ENCODE measurements around the gene CCNYL1. TPM values are rescaled to one million over a fixed set of nuclear protein-coding genes. Genes with fewer than 3 reads are reported as not detected.
A peak's percentile ranks its signal among the peaks of the same experiment; 100 is the strongest.

Gene CCNYL1
- total RNA-seq, 8 experiments from 2014 or later = 6.0 to 67.1 (median 8.7) TPM

- in situ Hi-C loops (cut with MboI; ENCODE audit: low pct_unique_long_range_greater_than_20kb in 2 of 9, low sequenced_read_pairs in 9 of 9, unreplicated experiment in 9 of 9) = loop anchor here in 4 of 9 experiments (25.0 kb wide), 1 partner anchor 265 kb away; the partner anchor contains the start of gene PLEKHM3 (in 4 of the 4)
- Histone ChIP-seq H3K4me1 (replicated peaks in 1 of 2) (peaks cover 5 to 7% of the 10 kb centered on the region in 2 donors), H3K4me3 (no peak overlapping the region), H3K27ac (no peak overlapping the region)
- WGBS, 10 experiments = 0 to 61% (median 39%) methylated on average over 1 to 12 of the region's 13 CpGs
- ATAC-seq (replicated peaks in 6 of 8) = peak in 4 of 8 experiments; percentile 1 to 39 (median 7)
Observed at GRCh38 chr2:207772081-207772843, 60.8 kb downstream of the CCNYL1 start.

GRCh38 chr2:207772844-207773205, 61.4 kb downstream of the CCNYL1 start:
- WGBS, 10 experiments = 32 to 96% (median 79%) methylated on average over 2 to 8 of the region's 13 CpGs; no CpG with 5 or more reads in 2 of the 10 experiments
- no peak for ATAC-seq (replicated peaks in 6 of 8)
- H3K27ac ChIP-seq = no peak overlapping the region
- H3K4me3 ChIP-seq = no peak overlapping the region
- in situ Hi-C loops (cut with MboI; ENCODE audit: low pct_unique_long_range_greater_than_20kb in 2 of 9, low sequenced_read_pairs in 9 of 9, unreplicated experiment in 9 of 9) = loop anchor here in 4 of 9 experiments (25.0 kb wide), 1 partner anchor 264 kb away; the partner anchor contains the start of gene PLEKHM3 (in 4 of the 4)
- H3K4me1 ChIP-seq (replicated peaks in 1 of 2) = peaks cover 5 to 7% of the 10 kb centered on the region in 2 donors

GRCh38 chr2:207775473-207775872, 64.0 kb downstream of the CCNYL1 start:
- in situ Hi-C loops (cut with MboI; ENCODE audit: low pct_unique_long_range_greater_than_20kb in 2 of 9, low sequenced_read_pairs in 9 of 9, unreplicated experiment in 9 of 9) = no loop called here
- peaks cover 4 to 5% of the 10 kb centered on the region in 2 donors for H3K4me1 ChIP-seq (replicated peaks in 1 of 2)
- no peak overlapping the region for H3K4me3 ChIP-seq
- 83 to 100% (median 94%) methylated on average over 1 to 3 of the region's 3 CpGs; no CpG with 5 or more reads in 4 of the 10 experiments for WGBS, 10 experiments
- ATAC-seq (replicated peaks in 6 of 8) = no peak
- H3K27ac ChIP-seq = no peak overlapping the region

- H3K4me3 ChIP-seq = no peak overlapping the region
- no peak for ATAC-seq (replicated peaks in 6 of 8)
- no peak overlapping the region for H3K27ac ChIP-seq
- WGBS, 10 experiments = 72 to 100% (median 90%) methylated on average over 2 to 6 of the region's 6 CpGs; no CpG with 5 or more reads in 3 of the 10 experiments
- H3K4me1 ChIP-seq (replicated peaks in 1 of 2) = peaks cover 4 to 5% of the 10 kb centered on the region in 2 donors
- in situ Hi-C loops (cut with MboI; ENCODE audit: low pct_unique_long_range_greater_than_20kb in 2 of 9, low sequenced_read_pairs in 9 of 9, unreplicated experiment in 9 of 9) = no loop called here
Observed at GRCh38 chr2:207777124-207777523, 65.7 kb downstream of the CCNYL1 start.

- ATAC-seq (replicated peaks in 6 of 8) = no peak
- Histone ChIP-seq H3K4me3 (no peak overlapping the region), H3K4me1 (replicated peaks in 1 of 2) (peaks cover 0 to 3% of the 10 kb centered on the region in 2 donors), H3K27ac (no peak overlapping the region)
- 55 to 100% (median 92%) methylated on average over 1 to 4 of the region's 4 CpGs; no CpG with 5 or more reads in 4 of the 10 experiments for WGBS, 10 experiments
- in situ Hi-C loops (cut with MboI; ENCODE audit: low pct_unique_long_range_greater_than_20kb in 2 of 9, low sequenced_read_pairs in 9 of 9, unreplicated experiment in 9 of 9) = no loop called here
Observed at GRCh38 chr2:207778298-207778882, 67.0 kb downstream of the CCNYL1 start.

- no peak for ATAC-seq (replicated peaks in 6 of 8)
- Histone ChIP-seq H3K4me3 (no peak overlapping the region), H3K4me1 (replicated peaks in 1 of 2) (peaks cover 0 to 3% of the 10 kb centered on the region in 2 donors), H3K27ac (no peak overlapping the region)
- in situ Hi-C loops (cut with MboI; ENCODE audit: low pct_unique_long_range_greater_than_20kb in 2 of 9, low sequenced_read_pairs in 9 of 9, unreplicated experiment in 9 of 9) = no loop called here
- 0 to 100% (median 87%) methylated on average over 1 to 3 of the region's 11 CpGs for WGBS, 10 experiments
Observed at GRCh38 chr2:207779523-207779922, 68.1 kb downstream of the CCNYL1 start.

- 9 to 100% (median 79%) methylated on average over 1 to 10 of the region's 10 CpGs; no CpG with 5 or more reads in 1 of the 10 experiments for WGBS, 10 experiments
- peak in 5 of 8 experiments; percentile 32 to 84 (median 72) for ATAC-seq (replicated peaks in 6 of 8)
- in situ Hi-C loops (cut with MboI; ENCODE audit: low pct_unique_long_range_greater_than_20kb in 2 of 9, low sequenced_read_pairs in 9 of 9, unreplicated experiment in 9 of 9) = no loop called here
- Histone ChIP-seq H3K27ac (no peak overlapping the region), H3K4me3 (no peak overlapping the region), H3K4me1 (replicated peaks in 1 of 2) (peaks cover 0 to 3% of the 10 kb centered on the region in 2 donors)
Observed at GRCh38 chr2:207782238-207783030, 71.0 kb downstream of the CCNYL1 start.

GRCh38 chr2:207783514-207783913, 72.1 kb downstream of the CCNYL1 start:
- H3K27ac ChIP-seq = no peak overlapping the region
- in situ Hi-C loops (cut with MboI; ENCODE audit: low pct_unique_long_range_greater_than_20kb in 2 of 9, low sequenced_read_pairs in 9 of 9, unreplicated experiment in 9 of 9) = no loop called here
- H3K4me3 ChIP-seq = no peak overlapping the region
- no peak for ATAC-seq (replicated peaks in 6 of 8)
- H3K4me1 ChIP-seq (replicated peaks in 1 of 2) = peaks cover 0 to 3% of the 10 kb centered on the region in 2 donors
- 56 to 100% (median 88%) methylated on average over 1 to 2 of the region's 2 CpGs; no CpG with 5 or more reads in 2 of the 10 experiments for WGBS, 10 experiments

GRCh38 chr2:207784898-207785297, 73.5 kb downstream of the CCNYL1 start:
- in situ Hi-C loops (cut with MboI; ENCODE audit: low pct_unique_long_range_greater_than_20kb in 2 of 9, low sequenced_read_pairs in 9 of 9, unreplicated experiment in 9 of 9) = no loop called here
- H3K4me3 ChIP-seq = no peak overlapping the region
- no peak for ATAC-seq (replicated peaks in 6 of 8)
- WGBS, 10 experiments = 56 to 100% (median 91%) methylated on average over 1 to 5 of the region's 5 CpGs; no CpG with 5 or more reads in 2 of the 10 experiments
- no peak overlapping the region for H3K27ac ChIP-seq
- peaks cover 0 to 3% of the 10 kb centered on the region in 2 donors for H3K4me1 ChIP-seq (replicated peaks in 1 of 2)

- no peak for ATAC-seq (replicated peaks in 6 of 8)
- in situ Hi-C loops (cut with MboI; ENCODE audit: low pct_unique_long_range_greater_than_20kb in 2 of 9, low sequenced_read_pairs in 9 of 9, unreplicated experiment in 9 of 9) = no loop called here
Observed at GRCh38 chr2:207787017-207787416, 75.6 kb downstream of the CCNYL1 start.

GRCh38 chr2:207787800-207788199, 76.4 kb downstream of the CCNYL1 start:
- peaks cover 0 to 2% of the 10 kb centered on the region in 2 donors for H3K4me1 ChIP-seq (replicated peaks in 1 of 2)
- WGBS, 10 experiments = 31 to 100% (median 87%) methylated on average over 1 to 3 of the region's 4 CpGs; no CpG with 5 or more reads in 3 of the 10 experiments
- no peak overlapping the region for H3K4me3 ChIP-seq
- ATAC-seq (replicated peaks in 6 of 8) = no peak
- in situ Hi-C loops (cut with MboI; ENCODE audit: low pct_unique_long_range_greater_than_20kb in 2 of 9, low sequenced_read_pairs in 9 of 9, unreplicated experiment in 9 of 9) = no loop called here
- no peak overlapping the region for H3K27ac ChIP-seq

More at GRCh38 chr2:207787017-207787416, 75.6 kb downstream of the CCNYL1 start:
- Histone ChIP-seq H3K4me1 (replicated peaks in 1 of 2) (peaks cover 0 to 3% of the 10 kb centered on the region in 2 donors), H3K27ac (no peak overlapping the region), H3K4me3 (no peak overlapping the region)
- 43 to 93% (median 82%) methylated on average over 1 to 3 of the region's 3 CpGs; no CpG with 5 or more reads in 1 of the 10 experiments for WGBS, 10 experiments

- WGBS, 10 experiments = 83 to 100% (median 100%) methylated on average over 1 of the region's 1 CpG; no CpG with 5 or more reads in 5 of the 10 experiments
- ATAC-seq (replicated peaks in 6 of 8) = no peak
- H3K27ac ChIP-seq = no peak overlapping the region
- in situ Hi-C loops (cut with MboI; ENCODE audit: low pct_unique_long_range_greater_than_20kb in 2 of 9, low sequenced_read_pairs in 9 of 9, unreplicated experiment in 9 of 9) = no loop called here
- peaks cover 0 to 2% of the 10 kb centered on the region in 2 donors for H3K4me1 ChIP-seq (replicated peaks in 1 of 2)
- H3K4me3 ChIP-seq = no peak overlapping the region
Observed at GRCh38 chr2:207790898-207791297, 79.5 kb downstream of the CCNYL1 start.
